ENCODE results near the gene BIRC5.

BIRC5 gene

GRCh38 chr17:78186692-78187595, 27.1 kb upstream of the BIRC5 start, which contains the start of the genes AFMID and TK1:
AFMID (plus strand) TSS chr17:78187362; CDS start chr17:78187371, 9 bp downstream.
TK1 (minus strand) TSS chr17:78187052; CDS start chr17:78186994, 58 bp downstream.
- no peak; the same call in 1 of the 2 replicates for TF ChIP-seq CTCF (IDR thresholded peaks at IDR 0.05)

GRCh38 chr17:78196716-78197115, 17.3 kb upstream of the BIRC5 start:
- no peak for TF ChIP-seq CTCF (IDR thresholded peaks at IDR 0.05)

DNA sequence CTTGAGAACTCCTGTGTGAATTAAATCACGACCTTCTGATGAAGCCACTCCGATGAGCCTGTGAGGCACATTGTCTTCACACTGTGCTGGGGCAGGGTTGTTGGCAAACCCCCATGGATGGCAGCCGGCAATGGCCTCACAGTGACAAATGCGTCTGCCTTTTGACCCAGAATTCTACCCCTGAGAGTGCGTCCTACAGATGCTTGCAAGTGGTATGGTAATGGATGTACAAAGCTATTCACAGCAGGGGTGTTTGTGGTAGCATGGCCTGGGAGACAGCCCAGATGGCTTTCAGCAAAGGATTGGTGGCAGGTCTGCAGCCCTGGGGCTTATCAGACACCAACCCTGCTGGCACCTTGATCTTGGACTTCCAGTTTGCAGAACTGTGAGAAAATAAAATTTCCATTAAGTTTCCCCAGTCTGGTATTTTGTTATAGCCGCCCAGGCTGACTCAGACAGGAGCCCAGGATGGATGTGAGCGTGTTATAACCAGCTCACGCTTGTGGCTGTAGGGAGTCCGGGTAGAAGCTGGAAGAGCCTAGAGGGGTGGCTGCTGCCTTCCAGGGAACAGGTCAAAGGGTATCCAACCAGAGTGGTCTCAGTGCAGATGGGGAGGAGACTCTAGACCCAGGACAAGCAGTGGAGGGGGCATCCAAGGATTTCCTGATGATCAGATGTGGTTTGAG, 16.8 kb upstream of the BIRC5 start:
- TF ChIP-seq CTCF (IDR thresholded peaks at IDR 0.05): no peak

- no peak for TF ChIP-seq CTCF (IDR thresholded peaks at IDR 0.05)
Measured at GRCh38 chr17:78200451-78200850, 13.6 kb upstream of the BIRC5 start.

DNA sequence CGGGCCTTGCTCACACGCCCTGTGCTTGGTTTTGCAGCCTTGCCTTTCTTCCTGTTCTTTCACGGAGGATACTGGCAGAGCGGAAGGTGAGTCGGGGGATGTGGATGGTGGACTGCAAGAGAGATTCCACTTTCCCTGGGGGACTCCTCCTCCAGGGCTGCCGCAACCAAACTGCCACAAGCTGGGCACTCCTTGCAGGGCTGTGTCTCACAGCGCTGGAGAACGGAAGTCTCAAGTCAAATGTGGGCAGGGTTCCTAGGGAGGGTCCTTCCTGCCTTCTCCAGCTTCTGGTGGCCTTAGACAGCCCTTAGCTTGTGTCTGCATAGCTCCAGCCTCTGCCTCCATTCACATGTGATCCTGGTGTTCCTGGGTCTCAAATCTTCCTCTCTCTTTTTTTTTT, 11.4 kb upstream of the BIRC5 start:
- TF ChIP-seq CTCF (IDR thresholded peaks at IDR 0.05): no peak

- no peak for TF ChIP-seq CTCF (IDR thresholded peaks at IDR 0.05)
Measured at GRCh38 chr17:78204387-78205123, 9.5 kb upstream of the BIRC5 start.

DNA sequence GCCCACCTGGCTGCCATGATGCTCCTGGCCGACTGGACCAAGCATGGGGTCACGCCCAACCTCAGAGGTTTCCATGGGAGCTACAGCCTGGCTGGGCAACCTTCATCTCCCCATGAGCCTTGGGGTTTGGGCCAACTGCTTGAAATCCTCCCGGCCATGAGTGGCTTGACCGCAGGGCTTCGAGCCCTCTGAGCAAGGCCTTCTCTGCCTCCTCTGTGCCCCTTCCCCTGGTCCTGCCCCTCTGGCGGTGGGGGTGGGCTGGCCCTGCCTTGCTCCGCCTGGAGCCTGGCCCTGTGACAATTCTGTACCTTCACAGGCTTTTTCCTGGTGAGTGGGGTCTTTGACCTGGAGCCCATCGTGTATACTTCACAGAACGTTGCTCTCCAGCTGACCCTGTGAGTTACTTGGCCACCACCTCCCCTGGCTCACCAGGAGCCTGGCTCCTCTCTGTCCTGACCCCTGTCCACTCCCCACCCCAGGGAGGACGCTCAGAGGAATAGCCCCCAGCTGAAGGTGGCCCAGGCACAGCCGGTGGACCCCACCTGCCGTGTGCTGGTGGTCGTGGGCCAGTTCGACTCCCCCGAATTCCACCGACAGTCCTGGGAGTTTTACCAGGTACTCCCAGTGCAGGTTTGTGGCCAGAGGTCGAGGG, 8.8 kb upstream of the BIRC5 start:
- TF ChIP-seq CTCF (IDR thresholded peaks at IDR 0.05): no peak

Data from LNCAP (cell line).